IgD-negative memory B cell (primary cell): ENCODE data around the gene XPR1. TPM values are rescaled to one million over a fixed set of nuclear protein-coding genes. Genes with fewer than 3 reads are reported as not detected.
"Not testable (repeated sequence)": the region's sequence is repeated elsewhere in the genome, so short reads cannot be mapped to it uniquely, and the experiment has no call there.

Source experiments
- H3K27ac Mint-ChIP-seq, 3 donors: one replicate each; pipeline ENCODE4 v1.8.0; 2020 to 2022; ENCODE audit warnings: mild to moderate bottlenecking in 3 of 3, mixed read lengths in 3 of 3, moderate library complexity in 1 of 3
- H3K27me3 Mint-ChIP-seq: one replicate; pipeline ENCODE4 v1.8.0; 2021; ENCODE audit warnings: mixed read lengths
- H3K36me3 Mint-ChIP-seq: one replicate; pipeline ENCODE4 v1.8.0; 2020; ENCODE audit warnings: mild to moderate bottlenecking, mixed read lengths
- H3K4me1 Mint-ChIP-seq, 3 donors: one replicate each; pipeline ENCODE4 v1.8.0; 2020 to 2022; ENCODE audit warnings: mixed read lengths in 3 of 3, mild to moderate bottlenecking in 1 of 3
- H3K4me3 Mint-ChIP-seq, 4 donors: one replicate each; pipeline ENCODE4 v1.8.0; 2020 to 2022; ENCODE audit warnings: mild to moderate bottlenecking in 4 of 4, mixed read lengths in 4 of 4, moderate library complexity in 3 of 4
- H3K9me3 Mint-ChIP-seq, 3 donors: one replicate each; pipeline ENCODE4 v1.8.0; 2020 to 2021; ENCODE audit warnings: mixed read lengths in 3 of 3, mild to moderate bottlenecking in 1 of 3
- polyA plus RNA-seq: library from polyadenylated mRNA; unstranded; fragments of 300-500 nt; fragmentation: Illumina TruSeq; gene quantifications from one replicate; pipeline ENCODE4 v1.2.3, GENCODE V29; 2021

XPR1 gene
- polyA plus RNA-seq, 1 donor from 2014 or later: 5.7 TPM

DNA sequence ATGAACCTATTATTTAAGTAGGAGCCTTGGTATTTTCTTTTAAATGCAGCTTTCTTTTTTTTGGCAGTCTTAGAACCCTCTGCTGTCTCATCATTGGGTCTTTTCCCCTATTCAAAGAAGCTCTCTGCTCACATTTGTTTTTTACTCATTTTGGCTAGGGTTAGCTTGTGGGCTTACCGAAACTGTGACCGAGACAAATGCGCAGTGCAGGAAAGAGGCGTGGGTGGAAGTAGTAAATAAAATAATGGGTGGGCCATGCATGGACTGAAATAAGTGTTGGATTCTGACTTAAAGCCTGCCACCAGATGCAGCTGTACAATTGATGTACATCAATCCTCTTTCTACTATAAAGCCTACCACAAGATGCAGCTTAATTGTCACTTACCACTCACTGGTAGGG, 14.7 kb downstream of the XPR1 start:
- peaks cover 4% of the 10 kb centered on the region for H3K36me3 Mint-ChIP-seq

DNA sequence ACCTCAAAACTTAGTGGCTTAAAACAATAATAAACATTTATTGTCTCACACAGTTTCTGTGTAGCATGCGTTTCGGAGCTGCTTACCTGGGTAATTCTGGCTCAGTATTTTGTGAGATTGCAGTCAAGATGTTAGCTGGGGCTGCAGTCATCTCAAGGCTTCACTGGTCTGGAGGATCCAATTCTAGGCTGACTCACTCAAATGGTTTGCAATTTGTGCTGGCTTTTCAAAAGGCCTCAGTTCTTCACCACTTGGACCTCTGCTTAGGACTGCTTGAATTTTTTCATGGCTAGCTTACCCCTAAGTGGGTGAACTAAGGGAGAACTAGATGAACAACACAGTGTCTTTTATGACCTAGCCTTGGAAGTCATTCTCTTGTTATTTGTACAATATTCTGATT, 21.0 kb downstream of the XPR1 start:
- peaks cover 10% of the 10 kb centered on the region for H3K36me3 Mint-ChIP-seq
- peaks cover 5 to 18% (median 13%) of the 10 kb centered on the region in 3 donors for H3K9me3 Mint-ChIP-seq
- peaks cover 10 to 14% (median 14%) of the 10 kb centered on the region in 3 donors for H3K4me1 Mint-ChIP-seq
- no peak overlapping the region for H3K27ac Mint-ChIP-seq
- H3K27me3 Mint-ChIP-seq: no peaks in the 10 kb centered on the region
- H3K4me3 Mint-ChIP-seq: no peak overlapping the region

More for the DNA sequence above, 14.7 kb downstream of the XPR1 start:
- H3K4me3 Mint-ChIP-seq: peak overlapping the region in 1 of 4 donors; percentile 41
- no peaks in the 10 kb centered on the region for H3K27me3 Mint-ChIP-seq
- peak overlapping the region in 1 of 3 donors; percentile 90 for H3K27ac Mint-ChIP-seq
- H3K9me3 Mint-ChIP-seq: peaks cover 0 to 2% (median 0%) of the 10 kb centered on the region in 3 donors
- peaks cover 30 to 36% (median 36%) of the 10 kb centered on the region in 3 donors for H3K4me1 Mint-ChIP-seq

DNA sequence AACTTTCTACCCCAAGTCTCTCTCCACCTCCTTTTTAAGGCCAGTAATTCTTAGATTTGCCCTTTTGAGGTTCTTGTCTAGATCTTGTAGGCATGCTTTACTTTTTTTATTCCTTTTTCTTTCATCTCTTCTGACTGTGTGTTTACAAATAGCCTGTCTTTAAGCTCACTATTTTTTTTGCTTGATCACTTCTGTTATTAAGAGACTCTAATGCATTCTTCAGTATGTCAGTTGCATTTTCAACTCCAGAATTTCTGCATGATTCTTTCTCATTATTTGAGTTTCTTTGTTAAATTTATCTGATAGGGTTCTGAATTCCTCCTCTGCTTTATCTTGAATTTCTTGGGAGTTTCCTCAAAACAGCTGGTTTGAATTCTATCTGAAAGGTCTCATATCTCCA, 30.9 kb downstream of the XPR1 start:
- Mint-ChIP-seq H3K9me3 (peaks cover 16 to 38% (median 35%) of the 10 kb centered on the region in 3 donors), H3K36me3 (peaks cover 36% of the 10 kb centered on the region), H3K4me3 (no peak overlapping the region)

DNA sequence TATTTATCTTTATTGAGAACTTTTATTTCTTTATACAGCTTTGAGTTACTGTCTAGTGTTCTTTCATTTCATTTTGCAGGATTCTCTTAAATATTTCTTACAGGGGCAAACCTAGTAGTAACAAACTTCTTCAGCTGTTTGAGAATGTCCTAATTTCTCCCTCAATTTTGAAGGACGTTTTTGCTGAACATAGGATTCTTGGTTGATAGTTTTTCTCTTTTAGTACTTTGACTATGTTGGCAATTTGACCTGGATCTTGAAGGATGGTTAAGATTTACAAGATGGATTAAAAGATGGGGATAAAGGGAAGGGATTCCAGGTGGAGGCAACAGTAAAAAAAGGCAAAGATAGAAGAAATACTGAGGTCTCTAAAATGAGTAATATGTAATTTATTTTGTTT, 38.9 kb downstream of the XPR1 start:
- Mint-ChIP-seq H3K36me3 (peaks cover 21% of the 10 kb centered on the region), H3K9me3 (peaks cover 9 to 27% (median 24%) of the 10 kb centered on the region in 3 donors), H3K4me3 (no peak overlapping the region), H3K27me3 (no peaks in the 10 kb centered on the region), H3K27ac (no peak overlapping the region), H3K4me1 (peaks cover 0 to 13% (median 8%) of the 10 kb centered on the region in 3 donors)

More for the DNA sequence above, 30.9 kb downstream of the XPR1 start:
- peaks cover 5 to 11% (median 9%) of the 10 kb centered on the region in 3 donors for H3K4me1 Mint-ChIP-seq
- H3K27ac Mint-ChIP-seq: no peak overlapping the region
- H3K27me3 Mint-ChIP-seq: no peaks in the 10 kb centered on the region

DNA sequence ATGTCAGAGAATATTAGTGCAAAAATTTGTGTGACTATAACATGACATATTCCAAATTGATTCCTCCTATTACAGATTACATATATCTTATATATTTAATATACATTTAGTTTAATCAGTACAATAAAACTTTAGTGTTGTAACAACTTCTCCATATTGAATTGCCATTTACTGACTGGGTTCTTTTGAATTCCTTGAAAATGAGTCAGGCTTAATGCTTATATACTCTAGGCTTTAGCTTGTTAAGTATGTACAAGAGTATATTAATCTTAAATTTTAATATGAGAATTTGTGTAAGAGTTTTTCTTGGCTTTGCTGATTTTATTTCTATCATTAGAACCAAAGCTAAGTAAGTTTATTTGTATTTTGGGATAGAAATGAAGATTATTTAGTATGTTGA, 40.3 kb downstream of the XPR1 start:
- Mint-ChIP-seq H3K36me3 (peaks cover 17% of the 10 kb centered on the region), H3K4me3 (no peak overlapping the region), H3K4me1 (peaks cover 0 to 13% (median 8%) of the 10 kb centered on the region in 3 donors), H3K27me3 (no peaks in the 10 kb centered on the region), H3K27ac (no peak overlapping the region), H3K9me3 (peaks cover 7 to 26% (median 21%) of the 10 kb centered on the region in 3 donors)

DNA sequence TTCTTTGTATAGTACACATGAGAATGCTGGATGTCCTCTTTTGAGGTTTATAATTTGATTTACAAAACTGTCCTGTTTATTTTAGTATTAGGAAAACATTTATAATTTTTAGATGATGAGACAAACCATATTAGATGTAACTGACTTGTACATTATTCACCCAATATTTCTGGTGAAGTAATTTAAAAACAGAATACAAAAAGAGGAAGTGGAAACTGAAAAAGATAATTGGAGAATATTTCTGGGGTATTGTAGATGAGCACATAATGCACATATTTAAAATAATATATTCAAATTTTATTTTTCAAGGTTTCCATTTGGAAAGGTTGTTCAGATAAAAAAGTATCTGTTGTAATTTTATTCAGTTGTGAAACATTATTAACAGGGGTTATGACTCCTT, 40.7 kb downstream of the XPR1 start:
- Mint-ChIP-seq H3K4me1 (peaks cover 0 to 10% (median 5%) of the 10 kb centered on the region in 3 donors), H3K36me3 (peaks cover 14% of the 10 kb centered on the region), H3K9me3 (peaks cover 7 to 22% (median 17%) of the 10 kb centered on the region in 3 donors), H3K4me3 (no peak overlapping the region), H3K27me3 (no peaks in the 10 kb centered on the region), H3K27ac (no peak overlapping the region)

DNA sequence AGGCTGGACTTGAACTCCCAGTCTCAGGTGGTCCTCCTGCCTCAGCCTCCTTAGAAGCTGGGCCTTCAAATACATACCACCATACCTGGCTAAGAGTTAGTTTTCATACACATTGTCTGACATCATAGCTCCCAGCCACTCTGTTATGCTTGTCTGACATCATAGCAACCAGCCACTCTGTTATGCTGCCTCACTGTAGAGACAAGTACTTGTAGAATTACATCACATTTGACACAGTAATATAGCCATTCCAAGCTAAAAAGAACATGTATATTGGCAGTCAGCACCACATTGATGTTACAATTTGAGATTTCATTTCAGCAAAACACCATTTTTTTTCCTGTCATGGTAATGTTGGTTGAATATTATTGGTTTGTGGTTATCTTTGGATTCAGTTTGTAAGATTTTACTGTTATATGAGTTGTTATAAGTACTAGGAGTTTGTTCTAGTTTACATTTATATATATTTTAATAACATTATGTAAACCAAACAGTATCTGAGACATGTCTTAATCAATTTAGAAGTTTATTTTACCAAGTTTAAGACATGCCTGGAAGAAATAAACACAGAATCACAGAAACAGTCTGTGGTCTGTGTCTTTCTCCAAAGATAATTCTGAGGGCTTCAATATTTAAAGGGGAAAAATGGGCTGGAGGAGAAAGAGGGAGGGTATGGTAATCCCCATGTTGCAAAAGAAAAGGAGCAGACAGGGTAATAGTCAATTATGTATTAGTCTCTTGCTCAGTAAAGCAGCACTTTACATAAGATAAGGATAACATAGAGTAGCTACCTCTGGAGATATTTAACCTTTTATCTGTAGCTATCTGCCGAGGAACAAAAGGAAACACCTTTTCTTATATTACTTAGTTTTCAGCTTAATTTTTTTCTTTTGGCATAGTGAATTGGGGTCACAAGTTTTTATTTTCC, 43.0 kb downstream of the XPR1 start:
- Mint-ChIP-seq H3K9me3 (peaks cover 6 to 20% (median 12%) of the 10 kb centered on the region in 3 donors), H3K4me3 (no peak overlapping the region), H3K27ac (no peak overlapping the region), H3K27me3 (no peaks in the 10 kb centered on the region), H3K4me1 (peaks cover 0 to 8% (median 5%) of the 10 kb centered on the region in 3 donors), H3K36me3 (peaks cover 12% of the 10 kb centered on the region)

DNA sequence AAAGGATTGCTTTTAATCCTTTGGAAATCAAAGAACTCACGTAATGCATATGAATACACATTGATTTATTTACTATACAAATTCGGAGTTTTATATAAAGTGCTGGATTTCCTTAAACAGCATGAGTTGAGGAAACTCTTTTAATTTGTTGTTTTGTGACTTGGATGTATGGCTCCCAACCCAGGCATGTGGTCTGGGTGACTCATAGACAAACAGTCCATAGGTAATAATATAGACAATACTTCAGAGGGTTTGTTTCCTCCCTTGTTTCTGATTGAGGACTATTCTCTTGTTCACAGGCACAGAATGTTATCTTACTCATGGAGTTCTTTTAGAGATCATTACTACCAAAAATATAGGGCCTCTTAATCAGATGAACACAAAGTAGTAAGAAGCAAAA, 43.8 kb downstream of the XPR1 start:
- no peaks in the 10 kb centered on the region for H3K27me3 Mint-ChIP-seq
- peaks cover 6 to 13% (median 10%) of the 10 kb centered on the region in 3 donors for H3K9me3 Mint-ChIP-seq
- H3K4me3 Mint-ChIP-seq: no peak overlapping the region
- peaks cover 0 to 8% (median 5%) of the 10 kb centered on the region in 3 donors for H3K4me1 Mint-ChIP-seq
- H3K27ac Mint-ChIP-seq: no peak overlapping the region
- peaks cover 12% of the 10 kb centered on the region for H3K36me3 Mint-ChIP-seq

DNA sequence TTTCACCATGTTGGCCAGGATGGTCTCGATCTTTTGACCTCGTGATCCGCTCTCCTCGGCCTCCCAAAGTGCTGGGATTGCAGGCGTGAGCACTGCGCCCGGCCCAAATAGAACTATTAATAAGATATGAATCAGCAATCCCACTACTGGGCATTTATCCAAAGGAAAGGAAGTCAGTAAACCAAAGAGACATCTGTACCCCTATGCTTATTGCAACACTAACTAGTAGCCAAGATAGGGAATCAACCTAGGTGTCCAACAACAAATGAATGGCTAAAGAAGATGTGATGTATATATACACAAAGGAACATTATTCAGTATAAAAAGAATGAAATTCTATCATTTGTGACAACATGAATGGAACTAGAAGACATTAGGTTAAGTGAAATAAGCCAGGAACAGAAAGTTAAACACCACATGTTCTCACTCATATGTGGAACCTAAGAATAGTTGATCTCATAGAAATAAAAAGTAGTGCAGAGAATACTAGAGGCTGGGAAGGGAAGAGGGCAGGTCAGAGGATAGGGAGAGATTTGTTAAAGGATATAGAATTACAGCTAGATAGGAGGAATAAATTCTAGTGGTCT, 48.8 kb downstream of the XPR1 start:
- Mint-ChIP-seq H3K27me3 (no peaks in the 10 kb centered on the region), H3K9me3 (peaks cover 0 to 7% (median 4%) of the 10 kb centered on the region in 3 donors), H3K27ac (no peak overlapping the region), H3K36me3 (peaks cover 10% of the 10 kb centered on the region), H3K4me1 (peaks cover 0 to 5% (median 0%) of the 10 kb centered on the region in 3 donors), H3K4me3 (no peak overlapping the region)

DNA sequence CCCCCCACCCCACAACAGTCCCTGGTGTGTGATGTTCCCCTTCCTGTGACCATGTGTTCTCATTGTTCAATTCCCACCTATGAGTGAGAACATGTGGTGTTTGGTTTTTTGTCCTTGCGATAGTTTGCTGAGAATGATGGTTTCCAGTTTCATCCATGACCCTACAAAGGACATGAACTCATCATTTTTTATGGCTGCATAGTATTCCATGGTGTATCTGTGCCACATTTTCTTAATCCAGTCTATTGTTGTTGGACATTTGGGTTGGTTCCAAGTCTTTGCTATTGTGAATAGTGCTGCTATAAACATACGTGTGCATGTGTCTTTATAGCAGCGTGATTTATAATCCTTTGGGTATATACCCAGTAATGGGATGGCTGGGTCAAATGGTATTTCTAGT, 51.3 kb downstream of the XPR1 start:
- not testable (repeated sequence) for H3K4me3 Mint-ChIP-seq, H3K27me3 Mint-ChIP-seq, H3K27ac Mint-ChIP-seq, H3K4me1 Mint-ChIP-seq
- peaks cover 0 to 10% (median 0%) of the 10 kb centered on the region in 3 donors for H3K9me3 Mint-ChIP-seq
- peaks cover 12% of the 10 kb centered on the region for H3K36me3 Mint-ChIP-seq

DNA sequence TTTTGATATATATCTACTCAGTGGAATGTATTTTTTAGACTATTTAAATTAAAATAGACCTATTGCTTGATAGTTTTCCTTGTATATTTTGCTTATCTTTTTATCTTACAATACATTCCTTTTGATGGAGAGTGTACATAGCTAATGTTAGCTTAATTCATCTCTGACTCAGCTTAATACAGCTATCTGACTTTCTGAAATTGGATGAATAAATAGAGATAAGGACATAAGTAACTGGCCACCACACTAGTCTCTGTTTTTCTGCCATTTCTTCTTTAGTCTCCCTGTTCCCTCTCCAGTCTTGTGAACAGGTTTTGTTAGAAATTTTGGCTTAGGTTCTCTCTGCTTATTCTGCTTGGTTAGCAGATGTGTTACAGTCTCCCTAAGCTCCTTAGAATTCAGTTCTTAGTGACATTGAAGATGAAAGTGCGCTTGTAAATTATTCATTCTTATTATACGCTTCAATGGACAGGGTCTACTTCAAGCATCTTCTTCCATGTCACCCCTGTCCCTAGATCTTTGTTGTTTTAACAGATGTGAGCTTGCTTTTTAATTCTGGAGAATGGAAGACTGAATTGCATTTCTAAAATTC, 59.6 kb downstream of the XPR1 start:
- peaks cover 3 to 14% (median 5%) of the 10 kb centered on the region in 3 donors for H3K9me3 Mint-ChIP-seq
- peaks cover 20% of the 10 kb centered on the region for H3K36me3 Mint-ChIP-seq
- H3K27me3 Mint-ChIP-seq: no peaks in the 10 kb centered on the region
- no peak overlapping the region for H3K4me3 Mint-ChIP-seq
- no peak overlapping the region for H3K27ac Mint-ChIP-seq
- H3K4me1 Mint-ChIP-seq: peaks cover 7 to 10% (median 8%) of the 10 kb centered on the region in 3 donors

DNA sequence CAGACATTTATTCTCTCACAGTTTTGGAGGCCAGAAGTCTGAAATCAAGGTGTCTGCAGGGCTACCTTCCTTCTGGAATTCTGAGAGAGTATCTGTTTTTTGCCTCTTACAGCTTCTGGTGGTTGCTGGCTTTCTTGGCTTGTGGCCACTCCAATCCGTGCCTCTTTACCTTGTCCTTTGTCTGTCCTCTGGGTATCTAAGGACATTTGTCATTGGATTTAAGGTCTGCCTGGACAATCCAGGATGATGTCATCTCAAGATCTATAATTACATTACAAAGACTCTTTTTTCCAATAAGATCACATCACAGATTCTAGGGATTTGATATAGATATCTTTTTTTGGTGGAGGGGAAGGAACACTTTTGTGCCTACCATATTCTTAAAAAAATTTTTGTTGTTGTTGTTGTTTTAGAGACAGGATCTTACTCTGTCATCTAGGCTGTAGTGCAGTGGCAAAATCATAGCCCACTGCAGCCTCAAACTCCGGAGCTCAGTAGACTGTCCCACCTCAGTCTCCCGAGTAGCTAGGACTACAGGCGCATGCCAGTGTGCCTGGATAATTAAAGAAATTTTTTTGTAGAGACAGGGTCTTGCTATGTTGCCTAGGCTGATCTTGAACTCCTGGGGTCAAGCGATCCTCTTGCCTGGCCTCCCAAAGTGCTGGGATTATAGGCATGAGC, 61.9 kb downstream of the XPR1 start:
- H3K4me3 Mint-ChIP-seq: peak overlapping the region in 1 of 4 donors; percentile 24
- H3K27ac Mint-ChIP-seq: no peak overlapping the region
- H3K27me3 Mint-ChIP-seq: no peaks in the 10 kb centered on the region
- peaks cover 9 to 31% (median 16%) of the 10 kb centered on the region in 3 donors for H3K9me3 Mint-ChIP-seq
- H3K36me3 Mint-ChIP-seq: peaks cover 25% of the 10 kb centered on the region
- H3K4me1 Mint-ChIP-seq: peaks cover 8 to 11% (median 10%) of the 10 kb centered on the region in 3 donors

DNA sequence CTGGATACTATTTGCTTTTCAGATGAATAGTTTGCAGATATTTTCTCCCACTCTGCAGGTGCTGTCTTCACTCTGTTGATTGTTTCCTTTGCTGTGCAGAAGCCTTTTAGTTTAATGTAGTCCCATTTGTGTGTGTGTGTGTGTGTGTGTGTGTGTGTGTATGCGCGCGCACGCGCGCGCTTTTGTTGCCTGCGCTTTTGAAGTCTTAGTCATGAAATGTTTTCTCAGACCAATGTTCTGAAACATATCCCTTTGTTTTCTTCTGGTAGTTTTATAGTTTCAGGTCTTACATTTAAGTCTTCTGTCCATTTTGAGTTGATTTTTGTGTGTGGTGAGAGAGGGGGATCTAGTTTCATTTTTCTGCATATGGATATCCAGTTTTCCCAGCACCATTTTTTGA, 63.5 kb downstream of the XPR1 start:
- Mint-ChIP-seq H3K9me3 (peaks cover 9 to 33% (median 18%) of the 10 kb centered on the region in 3 donors), H3K4me1 (peaks cover 8 to 11% (median 10%) of the 10 kb centered on the region in 3 donors), H3K36me3 (peaks cover 27% of the 10 kb centered on the region), H3K4me3 (peak overlapping the region in 1 of 4 donors; percentile 59), H3K27me3 (no peaks in the 10 kb centered on the region), H3K27ac (peak overlapping the region in 2 of 3 donors; percentile 22 to 24)

DNA sequence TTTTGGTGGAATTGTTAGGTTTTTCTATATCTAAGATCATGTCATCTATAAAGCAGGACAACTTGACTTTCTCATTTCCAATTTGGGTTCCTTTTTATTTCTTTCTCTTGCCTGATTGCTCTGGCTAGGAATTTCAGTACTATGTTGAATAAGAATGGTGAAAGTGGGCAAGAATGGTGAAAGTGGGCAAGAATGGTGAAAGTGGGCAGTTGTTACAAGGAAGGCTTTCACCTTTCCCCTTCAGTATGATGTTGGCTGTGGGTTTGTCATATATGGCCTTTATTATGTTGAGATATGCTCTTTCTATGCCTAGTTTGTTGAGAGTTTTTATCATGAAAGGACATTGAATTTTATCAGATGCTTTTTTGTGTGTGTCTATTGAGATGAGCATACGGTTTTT, 64.5 kb downstream of the XPR1 start:
- Mint-ChIP-seq H3K4me3 (peak overlapping the region in 1 of 4 donors; percentile 56), H3K36me3 (peaks cover 25% of the 10 kb centered on the region), H3K4me1 (peaks cover 8 to 11% (median 8%) of the 10 kb centered on the region in 3 donors), H3K27me3 (no peaks in the 10 kb centered on the region), H3K27ac (peak overlapping the region in 1 of 3 donors; percentile 22), H3K9me3 (peaks cover 9 to 33% (median 18%) of the 10 kb centered on the region in 3 donors)
